Measurements from ENCODE around the gene OSBPL10.

- TF ChIP-seq, protein P1, sequence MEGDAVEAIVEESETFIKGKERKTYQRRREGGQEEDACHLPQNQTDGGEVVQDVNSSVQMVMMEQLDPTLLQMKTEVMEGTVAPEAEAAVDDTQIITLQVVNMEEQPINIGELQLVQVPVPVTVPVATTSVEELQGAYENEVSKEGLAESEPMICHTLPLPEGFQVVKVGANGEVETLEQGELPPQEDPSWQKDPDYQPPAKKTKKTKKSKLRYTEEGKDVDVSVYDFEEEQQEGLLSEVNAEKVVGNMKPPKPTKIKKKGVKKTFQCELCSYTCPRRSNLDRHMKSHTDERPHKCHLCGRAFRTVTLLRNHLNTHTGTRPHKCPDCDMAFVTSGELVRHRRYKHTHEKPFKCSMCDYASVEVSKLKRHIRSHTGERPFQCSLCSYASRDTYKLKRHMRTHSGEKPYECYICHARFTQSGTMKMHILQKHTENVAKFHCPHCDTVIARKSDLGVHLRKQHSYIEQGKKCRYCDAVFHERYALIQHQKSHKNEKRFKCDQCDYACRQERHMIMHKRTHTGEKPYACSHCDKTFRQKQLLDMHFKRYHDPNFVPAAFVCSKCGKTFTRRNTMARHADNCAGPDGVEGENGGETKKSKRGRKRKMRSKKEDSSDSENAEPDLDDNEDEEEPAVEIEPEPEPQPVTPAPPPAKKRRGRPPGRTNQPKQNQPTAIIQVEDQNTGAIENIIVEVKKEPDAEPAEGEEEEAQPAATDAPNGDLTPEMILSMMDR (conservative IDR thresholded peaks at IDR 0.05; ENCODE audit: low read depth, low read length): no peak
- no peak for TF ChIP-seq EZH2 (IDR thresholded peaks at IDR 0.05; ENCODE audit: borderline replicate concordance, low read depth, low read length, poor library complexity, severe bottlenecking)
These were observed 152.1 kb downstream of the OSBPL10 start for GRCh38 chr3:31829010-31829409.
